ENCODE results near the gene NOP56. TPM values are rescaled to one million over a fixed set of nuclear protein-coding genes. Genes with fewer than 3 reads are reported as not detected.

Gene NOP56
- total RNA-seq, 1 experiment from 2014 or later = 582 TPM

GRCh38 chr20:2606507-2607006, 45.9 kb upstream of the NOP56 start:
- H3K27ac ChIP-seq (ENCODE audit: low read depth, low read length) = no peak overlapping the region
- no peaks in the 10 kb centered on the region for H3K4me1 ChIP-seq (ENCODE audit: control insufficient read depth in 1 of 2, insufficient read depth in 2 of 2, low read length in 2 of 2)
- intact Hi-C loops (cut with micrococcal nuclease) = no loop called here
- no peaks in the 10 kb centered on the region for H3K36me3 ChIP-seq (ENCODE audit: control insufficient read depth in 1 of 2, insufficient read depth in 2 of 2, low read length in 2 of 2)
- no peak overlapping the region for H3K4me3 ChIP-seq (replicated peaks in 1 of 2; ENCODE audit: low read depth in 1 of 2, low read length in 2 of 2)
- ATAC-seq = no peak
- ChIA-PET RAD21 (ENCODE audit: low non-redundant PET in 1 of 2, low total read pairs in 2 of 2, uncharacterized antibody in 2 of 2, unreplicated experiment in 2 of 2) (no interaction called here), POLR2A (no interaction called here), CTCF (no interaction called here)
- no peaks in the 10 kb centered on the region for H3K79me2 ChIP-seq (ENCODE audit: insufficient read depth, low read length)
- no TSS peak for BruUV-seq (replicated peaks)
- H3K27me3 ChIP-seq (ENCODE audit: insufficient read depth, low read length) = no peaks in the 10 kb centered on the region
- H3K9ac ChIP-seq (ENCODE audit: low read length) = no peak overlapping the region
- peaks cover 0 to 9% of the 10 kb centered on the region in 2 experiments; a peak in 1 of 4 replicates for H3K9me3 ChIP-seq (ENCODE audit: control insufficient read depth in 1 of 2, insufficient read depth in 1 of 2, low read depth in 1 of 2, low read length in 2 of 2)
- DNase-seq (ENCODE audit: low read depth, low spot score) = no peak
- no peak overlapping the region for H2AFZ ChIP-seq (ENCODE audit: low read depth, low read length, poor library complexity, severe bottlenecking)
- no peaks in the 10 kb centered on the region for H3K9me2 ChIP-seq (ENCODE audit: insufficient read depth)
- H4K20me1 ChIP-seq (ENCODE audit: insufficient read depth) = no peaks in the 10 kb centered on the region
- H3K4me2 ChIP-seq (ENCODE audit: low read length) = no peak overlapping the region
- TF ChIP-seq FOSL1 (IDR thresholded peaks at IDR 0.05; ENCODE audit: low read depth) (no peak), ZBTB33 (IDR thresholded peaks at IDR 0.05; ENCODE audit: extremely low read depth, insufficient replicate concordance, low read length) (no peak), SIN3A (IDR thresholded peaks at IDR 0.05; ENCODE audit: low read depth) (no peak), EZH2 (IDR thresholded peaks at IDR 0.05) (no peak), REST (IDR thresholded peaks at IDR 0.05; ENCODE audit: low read depth) (no peak)
